HG03108 (cell line): Measurements from ENCODE around the gene MAPK4.
"Not testable (repeated sequence)": the region's sequence is repeated elsewhere in the genome, so short reads cannot be mapped to it uniquely, and the experiment has no call there.

Experiments used
- ATAC-seq: cut with Tn5 transposase; IDR thresholded peaks from one replicate; pipeline ENCODE4 v1.9.1; 2021; ENCODE audit warnings: moderate library complexity; ENCODE audit not compliant: unreplicated experiment

MAPK4 gene

DNA sequence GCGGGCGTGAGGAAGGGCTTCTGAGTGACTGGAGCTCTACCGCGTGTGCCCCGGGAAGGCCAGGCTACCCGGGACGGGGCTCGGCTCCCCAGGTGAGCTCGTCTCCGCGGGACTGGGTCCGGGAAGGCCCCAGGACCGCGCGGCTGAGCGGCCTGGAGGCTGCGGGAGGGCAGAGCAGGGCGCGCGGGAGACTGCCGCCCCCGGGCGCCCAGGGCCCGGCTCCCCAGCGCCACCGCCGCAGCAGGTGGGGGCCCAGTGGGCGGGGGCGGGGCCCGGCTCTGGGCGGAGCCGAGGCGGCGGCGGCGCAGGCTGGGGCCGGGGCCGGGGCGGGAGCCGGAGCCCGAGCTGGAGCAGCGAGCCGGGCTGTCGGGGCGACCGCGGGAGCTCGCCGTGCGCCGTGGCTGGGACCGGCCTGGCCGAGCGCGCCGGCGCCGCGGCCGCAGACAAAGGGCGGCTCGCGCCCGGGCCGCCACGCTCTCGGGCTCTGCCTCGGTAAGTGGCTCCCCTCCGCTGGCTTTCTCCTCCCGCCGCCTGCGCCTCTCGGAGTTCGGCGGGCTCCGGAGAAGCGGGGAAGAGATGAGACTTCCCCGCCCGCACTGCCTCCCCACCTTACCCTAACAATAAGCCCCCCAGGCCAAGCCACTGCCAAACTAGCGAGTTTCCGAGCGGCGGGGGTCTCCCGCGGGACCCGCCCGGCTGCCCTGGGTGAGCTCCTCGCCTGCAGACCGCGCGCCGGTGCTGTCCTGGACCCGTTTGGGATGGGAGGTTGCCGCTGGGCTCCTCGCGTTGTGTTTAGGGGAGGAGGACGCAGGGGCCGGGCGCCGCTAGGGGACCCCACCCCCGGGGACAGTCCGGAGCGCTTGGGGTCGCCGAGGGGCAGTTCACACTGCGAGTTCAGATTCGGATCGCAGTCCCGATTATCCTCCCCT is at the start of gene MAPK4:
Gene MAPK4, plus strand, starts transcription at position 336 of the 929 bp plus-strand sequence. CDS start 103,872 bp downstream, outside the sequence.
- no peak for ATAC-seq

GRCh38 chr18:50517277-50517676 is 42.6 kb upstream of the MAPK4 start:
- not testable (repeated sequence) for ATAC-seq

DNA sequence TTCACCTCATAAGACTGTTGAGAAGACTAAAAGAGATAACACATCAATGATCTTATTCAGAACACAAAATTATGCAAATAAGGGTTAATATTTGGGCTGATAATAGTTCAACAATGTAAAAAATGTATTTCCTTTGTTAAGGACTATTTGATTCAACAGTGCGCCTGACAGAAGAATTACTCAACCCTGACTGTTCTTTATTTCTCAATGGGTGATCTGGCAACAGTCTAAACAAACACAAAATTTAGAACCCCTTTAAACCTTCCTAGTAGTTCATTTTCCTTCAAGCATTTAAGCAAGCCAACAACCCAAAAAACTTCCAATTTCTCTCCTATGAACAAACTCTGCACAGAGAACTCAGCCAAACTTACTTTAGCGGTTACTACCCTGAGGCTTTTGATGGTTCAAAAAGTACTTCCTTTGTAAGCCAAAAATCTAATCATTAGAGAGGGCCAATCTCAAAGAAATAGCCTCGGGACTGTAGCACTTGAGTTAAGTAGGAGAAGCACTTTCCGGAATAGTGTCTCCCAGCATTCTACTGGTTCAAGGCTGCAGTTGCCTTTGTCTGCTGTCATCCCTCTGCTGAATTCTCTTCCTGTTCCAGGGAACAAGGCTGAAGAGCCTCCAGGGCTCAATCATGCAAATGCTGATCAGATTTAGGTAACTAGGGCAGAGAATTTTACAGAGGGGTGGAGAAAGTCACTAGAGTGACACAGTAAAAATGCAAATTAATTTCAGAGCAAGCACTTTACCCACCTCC is 40.9 kb upstream of the MAPK4 start:
- no peak for ATAC-seq

GRCh38 chr18:50523165-50523564 is 36.7 kb upstream of the MAPK4 start:
- ATAC-seq, result no peak

GRCh38 chr18:50527636-50528307 is 32.1 kb upstream of the MAPK4 start:
- no peak for ATAC-seq

- no peak for ATAC-seq
Measured at GRCh38 chr18:50528806-50529205, 31.1 kb upstream of the MAPK4 start.

GRCh38 chr18:50533822-50534221 is 26.1 kb upstream of the MAPK4 start:
- ATAC-seq, result not testable (repeated sequence)

DNA sequence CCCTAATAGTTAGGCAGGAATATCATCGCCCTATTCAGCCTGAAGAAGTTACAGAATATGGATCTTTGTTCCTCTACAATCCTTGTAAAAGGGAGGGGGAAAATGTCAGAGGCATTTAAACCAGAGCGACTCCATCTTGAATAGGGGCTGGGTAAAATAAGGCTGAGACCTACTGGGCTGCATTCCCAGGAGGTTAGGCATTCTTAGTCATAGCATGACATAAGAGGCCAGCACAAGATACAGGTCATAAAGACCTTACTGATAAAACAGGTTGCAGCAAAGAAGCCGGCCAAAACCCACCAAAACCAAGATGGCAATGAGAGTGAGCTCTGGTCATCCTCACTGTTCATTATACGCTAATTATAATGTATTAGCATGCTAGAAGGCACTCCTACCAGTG is 15.4 kb upstream of the MAPK4 start:
- not testable (repeated sequence) for ATAC-seq

GRCh38 chr18:50545936-50546335 is 14.0 kb upstream of the MAPK4 start:
- ATAC-seq, result no peak

GRCh38 chr18:50548160-50548559 is 11.7 kb upstream of the MAPK4 start:
- ATAC-seq, result no peak

DNA sequence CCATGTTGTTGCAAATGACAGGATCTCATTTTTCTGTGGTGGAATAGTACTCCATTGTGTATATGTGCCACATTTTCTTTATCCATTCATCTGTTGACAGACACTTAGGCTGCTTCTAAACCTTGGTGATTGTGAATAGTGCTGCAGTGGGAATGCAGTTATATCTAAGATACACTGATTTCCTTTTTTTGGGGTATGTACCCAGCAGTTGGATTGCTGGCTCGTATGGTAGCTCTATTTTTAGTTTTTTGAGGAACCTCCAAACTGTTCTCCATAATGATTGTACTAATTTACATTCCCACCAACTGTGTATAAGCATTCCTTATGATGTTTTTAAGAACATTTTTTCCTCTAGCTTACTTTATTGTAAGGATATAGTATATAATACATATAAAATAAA is 8.2 kb upstream of the MAPK4 start:
- not testable (repeated sequence) for ATAC-seq

DNA sequence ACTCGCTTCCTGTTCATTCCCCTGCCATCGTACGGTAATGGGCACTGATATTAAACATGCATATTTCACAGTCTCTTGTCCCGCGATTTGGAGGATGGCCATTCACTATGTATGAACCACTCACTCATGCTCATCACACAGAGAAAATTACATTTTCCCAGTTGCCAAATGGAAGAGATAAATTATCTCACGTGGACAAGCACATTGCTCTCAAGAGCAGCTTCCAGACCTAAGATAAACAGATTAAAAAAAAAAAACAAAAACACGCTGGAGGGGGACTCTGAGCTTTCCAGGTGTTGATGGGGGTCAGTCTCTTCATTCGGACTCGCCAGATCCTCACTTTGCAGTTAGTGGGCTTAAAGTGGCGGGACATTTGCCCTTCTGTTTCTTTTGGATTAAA is 1.7 kb upstream of the MAPK4 start:
- ATAC-seq, result no peak

DNA sequence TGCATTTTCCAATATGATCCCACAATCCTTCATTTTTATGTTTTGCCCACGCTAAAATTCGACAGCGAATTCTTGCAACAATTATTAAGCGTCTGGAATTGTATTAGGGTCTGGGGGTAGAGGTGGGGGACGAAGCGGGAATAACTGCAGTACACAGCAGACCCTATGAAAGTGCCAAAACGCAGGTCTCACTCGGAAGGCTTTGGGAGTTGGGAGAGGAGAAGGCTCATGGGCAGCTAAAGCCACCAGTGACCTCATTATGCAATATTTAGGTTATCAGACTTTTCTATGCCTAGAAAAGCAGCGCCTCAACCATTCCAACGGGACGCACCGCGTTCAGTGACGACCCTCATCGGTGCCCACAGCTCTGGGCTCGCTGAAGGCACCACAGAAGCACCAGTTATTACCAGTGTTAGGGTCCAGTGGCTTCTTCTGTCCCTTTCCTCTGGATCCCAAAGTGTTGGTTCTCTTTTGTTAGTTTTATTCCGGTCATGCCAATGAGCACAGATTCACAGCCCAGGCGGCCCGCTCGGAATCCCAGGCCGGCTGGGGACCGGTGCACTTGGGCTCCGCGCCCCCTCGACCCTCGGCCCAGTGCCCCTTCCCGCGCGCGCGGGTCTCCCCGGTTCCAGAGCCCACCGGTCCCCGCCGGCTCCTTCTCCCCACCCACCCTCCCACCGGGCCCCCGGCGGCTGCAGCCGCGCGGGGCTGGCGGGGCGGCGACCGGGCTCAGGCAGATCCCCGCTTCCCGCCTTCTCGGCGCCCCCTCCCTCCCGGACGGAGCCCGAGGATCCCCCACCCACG is 737 bp upstream of the MAPK4 start:
- ATAC-seq, result no peak

- ATAC-seq, result no peak
Measured at GRCh38 chr18:50560681-50561629, 1.1 kb downstream of the MAPK4 start.

GRCh38 chr18:50562258-50562657 is 2.4 kb downstream of the MAPK4 start:
- ATAC-seq, result not testable (repeated sequence)

DNA sequence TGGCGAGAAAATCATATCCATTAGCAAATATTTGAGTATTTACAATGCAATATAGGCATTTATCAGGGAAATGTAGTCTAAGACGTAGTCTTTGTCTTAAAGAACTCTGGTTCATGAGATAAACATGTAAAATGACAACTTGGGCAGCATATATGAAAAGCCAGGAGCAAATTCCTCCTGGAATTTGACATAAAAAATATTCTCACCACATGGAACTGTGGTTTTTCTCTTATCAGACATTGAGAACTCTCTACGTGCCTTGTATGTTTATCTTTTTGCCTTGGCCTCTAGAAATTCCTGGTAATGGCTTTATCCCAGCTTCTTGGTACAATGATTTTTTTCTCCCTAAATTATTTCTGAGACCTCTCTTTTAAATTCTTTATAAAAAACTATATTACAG is 2.8 kb downstream of the MAPK4 start:
- ATAC-seq, result no peak

DNA sequence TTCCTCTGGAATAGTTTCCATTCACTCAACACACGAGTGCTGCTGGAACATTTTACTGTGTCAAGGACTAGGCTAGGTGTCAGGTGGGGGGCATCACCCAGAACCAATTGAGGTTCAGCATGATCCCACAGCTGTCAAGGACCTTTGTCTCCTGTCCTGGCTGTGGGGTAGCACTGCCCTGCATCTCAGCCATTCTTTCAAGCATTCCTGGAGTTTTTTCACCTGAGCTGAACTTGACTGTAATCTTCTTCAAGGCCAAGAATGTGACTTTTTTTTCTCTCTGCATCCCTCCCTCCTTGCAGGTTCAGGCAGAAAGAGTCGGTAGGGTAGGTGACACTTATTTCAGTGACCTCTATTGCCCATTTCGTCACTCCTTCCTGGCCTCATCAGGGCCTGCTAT is 3.5 kb downstream of the MAPK4 start:
- ATAC-seq, result no peak

DNA sequence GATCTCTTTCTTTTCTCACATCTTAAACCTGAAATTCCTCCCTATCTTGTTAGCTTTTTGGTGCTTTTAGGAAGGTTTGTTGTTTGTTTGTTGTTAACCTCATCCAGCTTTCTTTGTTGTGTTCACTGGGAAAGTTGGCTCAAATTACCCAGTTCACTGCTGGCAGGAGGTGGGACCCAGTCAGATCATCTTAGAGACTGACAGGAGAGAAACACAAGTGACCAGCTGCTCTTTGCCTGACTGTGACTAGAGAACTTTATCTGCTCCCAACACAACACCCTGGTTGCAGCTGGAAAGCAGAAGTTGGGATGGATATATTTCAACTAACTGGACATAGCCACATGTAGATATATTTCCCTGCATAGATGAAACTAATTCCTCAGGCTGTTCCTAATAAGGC is 10.0 kb downstream of the MAPK4 start:
- ATAC-seq, result no peak

- ATAC-seq, result no peak
Measured at GRCh38 chr18:50571606-50572005, 11.7 kb downstream of the MAPK4 start.
